ENCODE results near the gene GPR15LG.

DNA sequence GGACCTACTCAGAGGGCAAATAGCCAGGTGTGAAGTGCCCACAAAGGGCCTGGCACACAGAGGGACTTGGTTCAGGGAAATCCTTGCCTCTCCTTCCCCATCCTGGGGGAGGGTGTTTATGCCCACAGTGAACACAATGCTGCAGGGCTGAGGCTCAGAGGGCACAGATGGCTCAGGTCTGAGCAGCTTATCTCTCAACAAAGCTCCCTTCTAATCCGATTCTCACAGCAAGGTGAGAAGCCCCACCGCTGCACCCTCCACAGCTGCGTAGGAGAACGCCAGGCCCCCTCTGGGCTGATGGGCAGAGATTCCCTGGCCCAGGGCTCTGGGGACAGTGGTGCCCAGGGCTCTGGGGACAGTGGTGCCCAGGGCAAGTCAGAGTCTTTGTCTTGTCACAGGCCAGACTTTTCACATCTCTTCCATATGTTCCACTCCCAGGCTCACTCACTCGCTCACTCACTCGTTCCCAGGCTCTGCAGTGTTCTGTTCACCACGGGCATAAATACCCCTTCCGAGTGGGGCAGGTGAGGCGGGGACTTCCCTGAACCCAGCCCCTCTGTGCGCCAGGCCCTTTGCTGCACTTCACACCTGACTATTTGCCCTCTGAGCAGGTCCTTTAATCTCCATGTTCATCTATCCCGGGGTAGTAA is 12.1 kb downstream of the GPR15LG start:
- TF ChIP-seq, protein P1, sequence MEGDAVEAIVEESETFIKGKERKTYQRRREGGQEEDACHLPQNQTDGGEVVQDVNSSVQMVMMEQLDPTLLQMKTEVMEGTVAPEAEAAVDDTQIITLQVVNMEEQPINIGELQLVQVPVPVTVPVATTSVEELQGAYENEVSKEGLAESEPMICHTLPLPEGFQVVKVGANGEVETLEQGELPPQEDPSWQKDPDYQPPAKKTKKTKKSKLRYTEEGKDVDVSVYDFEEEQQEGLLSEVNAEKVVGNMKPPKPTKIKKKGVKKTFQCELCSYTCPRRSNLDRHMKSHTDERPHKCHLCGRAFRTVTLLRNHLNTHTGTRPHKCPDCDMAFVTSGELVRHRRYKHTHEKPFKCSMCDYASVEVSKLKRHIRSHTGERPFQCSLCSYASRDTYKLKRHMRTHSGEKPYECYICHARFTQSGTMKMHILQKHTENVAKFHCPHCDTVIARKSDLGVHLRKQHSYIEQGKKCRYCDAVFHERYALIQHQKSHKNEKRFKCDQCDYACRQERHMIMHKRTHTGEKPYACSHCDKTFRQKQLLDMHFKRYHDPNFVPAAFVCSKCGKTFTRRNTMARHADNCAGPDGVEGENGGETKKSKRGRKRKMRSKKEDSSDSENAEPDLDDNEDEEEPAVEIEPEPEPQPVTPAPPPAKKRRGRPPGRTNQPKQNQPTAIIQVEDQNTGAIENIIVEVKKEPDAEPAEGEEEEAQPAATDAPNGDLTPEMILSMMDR (conservative IDR thresholded peaks at IDR 0.05; ENCODE audit: low read depth, low read length) = no peak
- TF ChIP-seq EZH2 (IDR thresholded peaks at IDR 0.05; ENCODE audit: low read length, unreplicated experiment) = no peak
- TF ChIP-seq EZH2phosphoT487 (IDR thresholded peaks at IDR 0.05; ENCODE audit: borderline replicate concordance, low read length) = no peak
